Superior temporal gyrus (tissue), 1 donor: ENCODE data around the gene EHBP1L1.

Experiments
- DNase-seq: peaks from one replicate; pipeline ENCODE4 v3.0.0-alpha.2; 2016; ENCODE audit errors: extremely low spot score

Gene EHBP1L1

GRCh38 chr11:65615950-65616574 lies 40.2 kb downstream of the EHBP1L1 start:
- no peak for DNase-seq

GRCh38 chr11:65616575-65617001 lies 40.7 kb downstream of the EHBP1L1 start:
- DNase-seq: no peak

GRCh38 chr11:65617136-65617850 lies 41.4 kb downstream of the EHBP1L1 start:
- DNase-seq: no peak

- no peak for DNase-seq
These were observed 42.3 kb downstream of the EHBP1L1 start for GRCh38 chr11:65617990-65618751.

GRCh38 chr11:65618763-65619162 lies 42.9 kb downstream of the EHBP1L1 start:
- DNase-seq: no peak

- no peak for DNase-seq
These were observed 43.6 kb downstream of the EHBP1L1 start for GRCh38 chr11:65619281-65619928.

GRCh38 chr11:65620666-65621065 lies 44.8 kb downstream of the EHBP1L1 start:
- DNase-seq: no peak

- no peak for DNase-seq
These were observed 45.6 kb downstream of the EHBP1L1 start for GRCh38 chr11:65621460-65621859.

GRCh38 chr11:65622011-65622410 lies 46.2 kb downstream of the EHBP1L1 start:
- no peak for DNase-seq

- no peak for DNase-seq
These were observed 47.3 kb downstream of the EHBP1L1 start for GRCh38 chr11:65623177-65623576.

GRCh38 chr11:65623852-65624616 lies 48.2 kb downstream of the EHBP1L1 start:
- DNase-seq: no peak

- no peak for DNase-seq
These were observed 49.2 kb downstream of the EHBP1L1 start for GRCh38 chr11:65624931-65625627.

- DNase-seq: peak; percentile 82
These were observed 49.9 kb downstream of the EHBP1L1 start for GRCh38 chr11:65625628-65626342.

GRCh38 chr11:65627202-65627601 lies 51.3 kb downstream of the EHBP1L1 start:
- DNase-seq: no peak

- no peak for DNase-seq
These were observed 53.7 kb downstream of the EHBP1L1 start for GRCh38 chr11:65629579-65629978.

GRCh38 chr11:65630215-65630614 lies 54.4 kb downstream of the EHBP1L1 start:
- DNase-seq: no peak

- no peak for DNase-seq
These were observed 57.7 kb downstream of the EHBP1L1 start for GRCh38 chr11:65633390-65634108.

- no peak for DNase-seq
These were observed 58.2 kb downstream of the EHBP1L1 start for GRCh38 chr11:65634109-65634436.

- DNase-seq: no peak
These were observed 58.6 kb downstream of the EHBP1L1 start for GRCh38 chr11:65634440-65634839.
